Measurements from ENCODE around the gene TCF7L1. TPM values are rescaled to one million over a fixed set of nuclear protein-coding genes. Genes with fewer than 3 reads are reported as not detected.

Gene TCF7L1
- total RNA-seq, 1 donor from 2014 or later, result 83.8 TPM

- Mint-ChIP-seq H3K36me3 (ENCODE audit: low read depth, unreplicated experiment) (peaks cover 10% of the 10 kb centered on the region), H3K4me1 (ENCODE audit: unreplicated experiment) (peaks cover 28% of the 10 kb centered on the region), H3K9me3 (ENCODE audit: unreplicated experiment) (no peaks in the 10 kb centered on the region), H3K4me3 (ENCODE audit: unreplicated experiment) (peak overlapping the region; percentile 88), H3K27ac (ENCODE audit: unreplicated experiment) (no peak overlapping the region), H3K27me3 (ENCODE audit: unreplicated experiment) (peaks cover 10% of the 10 kb centered on the region)
- no peak for DNase-seq (ENCODE audit: low spot score)
- TF ChIP-seq CTCF (IDR thresholded peaks at IDR 0.05; ENCODE audit: unreplicated experiment), result no peak
These were observed 795 bp upstream of the TCF7L1 start for GRCh38 chr2:85132397-85132796.

- peak; percentile 57 for DNase-seq (ENCODE audit: low spot score)
- peak overlapping the region; percentile 93 for H3K4me3 Mint-ChIP-seq (ENCODE audit: unreplicated experiment)
- peaks cover 10% of the 10 kb centered on the region for H3K27me3 Mint-ChIP-seq (ENCODE audit: unreplicated experiment)
- peaks cover 31% of the 10 kb centered on the region for H3K4me1 Mint-ChIP-seq (ENCODE audit: unreplicated experiment)
- TF ChIP-seq CTCF (IDR thresholded peaks at IDR 0.05; ENCODE audit: unreplicated experiment), result no peak
- H3K27ac Mint-ChIP-seq (ENCODE audit: unreplicated experiment), result no peak overlapping the region
- H3K36me3 Mint-ChIP-seq (ENCODE audit: low read depth, unreplicated experiment), result peaks cover 14% of the 10 kb centered on the region
- H3K9me3 Mint-ChIP-seq (ENCODE audit: unreplicated experiment), result no peaks in the 10 kb centered on the region
These were observed 611 bp downstream of the TCF7L1 start for GRCh38 chr2:85133751-85134254.

GRCh38 chr2:85134255-85134895, 1.2 kb downstream of the TCF7L1 start:
- H3K36me3 Mint-ChIP-seq (ENCODE audit: low read depth, unreplicated experiment), result peaks cover 16% of the 10 kb centered on the region

GRCh38 chr2:85134896-85135659, 1.9 kb downstream of the TCF7L1 start:
- peaks cover 24% of the 10 kb centered on the region for H3K36me3 Mint-ChIP-seq (ENCODE audit: low read depth, unreplicated experiment)
- no peak overlapping the region for H3K27ac Mint-ChIP-seq (ENCODE audit: unreplicated experiment)
- H3K27me3 Mint-ChIP-seq (ENCODE audit: unreplicated experiment), result peaks cover 8% of the 10 kb centered on the region
- no peaks in the 10 kb centered on the region for H3K9me3 Mint-ChIP-seq (ENCODE audit: unreplicated experiment)
- H3K4me3 Mint-ChIP-seq (ENCODE audit: unreplicated experiment), result peak overlapping the region; percentile 93
- no peak for DNase-seq (ENCODE audit: low spot score)
- H3K4me1 Mint-ChIP-seq (ENCODE audit: unreplicated experiment), result peaks cover 39% of the 10 kb centered on the region
- no peak for TF ChIP-seq CTCF (IDR thresholded peaks at IDR 0.05; ENCODE audit: unreplicated experiment)

More at GRCh38 chr2:85134255-85134895, 1.2 kb downstream of the TCF7L1 start:
- Mint-ChIP-seq H3K4me3 (ENCODE audit: unreplicated experiment) (peak overlapping the region; percentile 93), H3K27ac (ENCODE audit: unreplicated experiment) (peak overlapping the region; percentile 70), H3K4me1 (ENCODE audit: unreplicated experiment) (peaks cover 33% of the 10 kb centered on the region), H3K27me3 (ENCODE audit: unreplicated experiment) (peaks cover 10% of the 10 kb centered on the region), H3K9me3 (ENCODE audit: unreplicated experiment) (no peaks in the 10 kb centered on the region)
- DNase-seq (ENCODE audit: low spot score), result peak; percentile 52
- no peak for TF ChIP-seq CTCF (IDR thresholded peaks at IDR 0.05; ENCODE audit: unreplicated experiment)

- peaks cover 28% of the 10 kb centered on the region for H3K36me3 Mint-ChIP-seq (ENCODE audit: low read depth, unreplicated experiment)
- no peak overlapping the region for H3K27ac Mint-ChIP-seq (ENCODE audit: unreplicated experiment)
- DNase-seq (ENCODE audit: low spot score), result no peak
- H3K4me3 Mint-ChIP-seq (ENCODE audit: unreplicated experiment), result peak overlapping the region; percentile 93
- H3K9me3 Mint-ChIP-seq (ENCODE audit: unreplicated experiment), result no peaks in the 10 kb centered on the region
- no peak for TF ChIP-seq CTCF (IDR thresholded peaks at IDR 0.05; ENCODE audit: unreplicated experiment)
- peaks cover 41% of the 10 kb centered on the region for H3K4me1 Mint-ChIP-seq (ENCODE audit: unreplicated experiment)
- peaks cover 8% of the 10 kb centered on the region for H3K27me3 Mint-ChIP-seq (ENCODE audit: unreplicated experiment)
These were observed 2.4 kb downstream of the TCF7L1 start for GRCh38 chr2:85135660-85135914.

All from endothelial cell (in vitro differentiated cells).